Measurements from ENCODE around the gene PGLYRP3. TPM values are rescaled to one million over a fixed set of nuclear protein-coding genes. Genes with fewer than 3 reads are reported as not detected.

PGLYRP3 gene
- total and polyA plus RNA-seq, 9 of the 15 experiments (the other 6 are each of a cell fraction or from before 2014, with no cell fraction given), result not detected

DNA sequence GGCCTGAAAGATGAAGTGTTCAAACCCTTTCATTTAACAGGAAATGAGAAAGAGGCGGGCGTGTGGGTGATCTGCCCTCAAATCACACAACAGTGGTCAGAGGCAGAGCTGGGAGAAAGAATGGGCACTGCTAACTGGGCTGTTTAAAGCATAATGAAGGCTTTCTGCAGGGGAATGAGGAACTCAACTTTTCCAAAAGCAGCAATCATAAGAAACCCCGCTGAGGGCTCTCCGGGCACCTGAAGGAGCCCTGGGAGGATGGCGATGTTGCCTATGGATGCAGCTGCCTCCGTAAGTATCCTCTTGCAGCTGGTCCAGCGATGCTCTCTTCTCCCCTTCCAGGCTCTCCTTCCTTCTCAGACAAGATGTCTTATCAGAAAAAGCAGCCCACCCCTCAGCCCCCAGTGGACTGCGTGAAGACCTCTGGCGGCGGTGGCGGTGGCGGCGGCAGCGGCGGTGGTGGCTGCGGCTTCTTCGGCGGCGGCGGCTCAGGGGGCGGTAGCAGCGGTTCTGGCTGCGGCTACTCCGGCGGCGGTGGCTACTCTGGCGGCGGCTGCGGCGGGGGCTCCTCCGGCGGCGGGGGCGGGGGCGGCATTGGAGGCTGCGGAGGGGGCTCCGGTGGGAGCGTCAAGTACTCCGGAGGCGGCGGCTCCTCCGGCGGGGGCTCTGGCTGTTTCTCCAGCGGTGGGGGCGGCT lies 52.0 kb downstream of the PGLYRP3 start (continued):
- TF ChIP-seq, protein P1, sequence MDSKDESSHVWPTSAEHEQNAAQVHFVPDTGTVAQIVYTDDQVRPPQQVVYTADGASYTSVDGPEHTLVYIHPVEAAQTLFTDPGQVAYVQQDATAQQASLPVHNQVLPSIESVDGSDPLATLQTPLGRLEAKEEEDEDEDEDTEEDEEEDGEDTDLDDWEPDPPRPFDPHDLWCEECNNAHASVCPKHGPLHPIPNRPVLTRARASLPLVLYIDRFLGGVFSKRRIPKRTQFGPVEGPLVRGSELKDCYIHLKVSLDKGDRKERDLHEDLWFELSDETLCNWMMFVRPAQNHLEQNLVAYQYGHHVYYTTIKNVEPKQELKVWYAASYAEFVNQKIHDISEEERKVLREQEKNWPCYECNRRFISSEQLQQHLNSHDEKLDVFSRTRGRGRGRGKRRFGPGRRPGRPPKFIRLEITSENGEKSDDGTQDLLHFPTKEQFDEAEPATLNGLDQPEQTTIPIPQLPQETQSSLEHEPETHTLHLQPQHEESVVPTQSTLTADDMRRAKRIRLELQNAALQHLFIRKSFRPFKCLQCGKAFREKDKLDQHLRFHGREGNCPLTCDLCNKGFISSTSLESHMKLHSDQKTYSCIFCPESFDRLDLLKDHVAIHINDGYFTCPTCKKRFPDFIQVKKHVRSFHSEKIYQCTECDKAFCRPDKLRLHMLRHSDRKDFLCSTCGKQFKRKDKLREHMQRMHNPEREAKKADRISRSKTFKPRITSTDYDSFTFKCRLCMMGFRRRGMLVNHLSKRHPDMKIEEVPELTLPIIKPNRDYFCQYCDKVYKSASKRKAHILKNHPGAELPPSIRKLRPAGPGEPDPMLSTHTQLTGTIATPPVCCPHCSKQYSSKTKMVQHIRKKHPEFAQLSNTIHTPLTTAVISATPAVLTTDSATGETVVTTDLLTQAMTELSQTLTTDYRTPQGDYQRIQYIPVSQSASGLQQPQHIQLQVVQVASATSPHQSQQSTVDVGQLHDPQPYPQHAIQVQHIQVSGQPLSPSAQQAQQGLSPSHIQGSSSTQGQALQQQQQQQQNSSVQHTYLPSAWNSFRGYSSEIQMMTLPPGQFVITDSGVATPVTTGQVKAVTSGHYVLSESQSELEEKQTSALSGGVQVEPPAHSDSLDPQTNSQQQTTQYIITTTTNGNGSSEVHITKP (IDR thresholded peaks at IDR 0.05; ENCODE audit: partially characterized antibody), result no peak
- no peak for TF ChIP-seq GTF2A2 (tag; IDR thresholded peaks at IDR 0.05)

DNA sequence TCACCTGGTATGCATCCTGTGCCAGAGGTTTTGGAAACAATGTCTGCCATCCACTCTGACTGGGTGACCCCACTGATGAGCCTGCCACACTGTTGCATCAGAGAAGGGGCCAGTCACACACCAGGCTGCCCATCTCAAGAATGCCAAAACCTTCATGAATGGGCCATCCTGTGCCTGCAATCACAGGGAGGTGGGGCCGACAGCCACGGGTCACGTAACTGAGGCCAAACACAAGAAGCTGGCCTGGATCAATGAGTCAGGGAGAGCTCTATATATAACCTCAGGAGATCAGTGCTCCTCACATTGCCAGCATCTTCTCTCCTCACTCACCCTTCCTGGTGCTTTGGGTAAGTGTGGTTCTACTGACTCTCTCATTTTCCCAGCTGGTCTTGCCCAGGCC lies 53.4 kb downstream of the PGLYRP3 start, which contains the start of gene LORICRIN:
Gene LORICRIN (plus strand): TSS at position 301 of the 400 bp plus-strand sequence. CDS start 1,263 bp downstream, outside the sequence.
- H3K27me3 ChIP-seq (ENCODE audit: control insufficient read depth in 2 of 2, insufficient read depth in 2 of 2, low read length in 2 of 2), result peaks cover 33 to 49% of the 10 kb centered on the region in 2 experiments
- BruUV-seq (replicated peaks), result no TSS peak
- no peak within 1 kb of the TSS for H3K9ac ChIP-seq (ENCODE audit: insufficient read depth in 1 of 2, low read depth in 2 of 2, low read length in 2 of 2)
- no peak for DNase-seq (ENCODE audit: extremely low read depth in 1 of 4, low spot score in 3 of 4)
- peaks cover 0 to 8% of the 10 kb centered on the region in 2 experiments; a peak in 2 of 5 replicates for H3K4me1 ChIP-seq (replicated peaks in 1 of 2; ENCODE audit: control insufficient read depth in 2 of 2, insufficient read depth in 2 of 2, low read length in 2 of 2)
- POLR2A ChIA-PET, result no interaction called here
- ATAC-seq, result no peak
- no peak within 1 kb of the TSS for H3K27ac ChIP-seq (ENCODE audit: extremely low read depth, low read depth, low read length)
- no peak for TF ChIP-seq KAT7 (CRISPR knock-in tag; IDR thresholded peaks at IDR 0.05; ENCODE audit: borderline replicate concordance)
- no peak for TF ChIP-seq ZNF224 (CRISPR knock-in tag; IDR thresholded peaks at IDR 0.05)
- no peak for TF ChIP-seq ZNF12 (CRISPR knock-in tag; IDR thresholded peaks at IDR 0.05)
- no peak for TF ChIP-seq FOXJ3 (CRISPR knock-in tag; IDR thresholded peaks at IDR 0.05)
- TF ChIP-seq POLR2G (IDR thresholded peaks at IDR 0.05; ENCODE audit: low read depth, low read length), result no peak
- TF ChIP-seq, protein P2, sequence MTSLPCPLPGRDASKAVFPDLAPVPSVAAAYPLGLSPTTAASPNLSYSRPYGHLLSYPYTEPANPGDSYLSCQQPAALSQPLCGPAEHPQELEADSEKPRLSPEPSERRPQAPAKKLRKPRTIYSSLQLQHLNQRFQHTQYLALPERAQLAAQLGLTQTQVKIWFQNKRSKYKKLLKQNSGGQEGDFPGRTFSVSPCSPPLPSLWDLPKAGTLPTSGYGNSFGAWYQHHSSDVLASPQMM (CRISPR knock-in tag; IDR thresholded peaks at IDR 0.05), result no peak
- no peak for TF ChIP-seq ZNF695 (CRISPR knock-in tag; IDR thresholded peaks at IDR 0.05)
- TF ChIP-seq FOSL1 (tag; conservative IDR thresholded peaks at IDR 0.05), result no peak
- TF ChIP-seq SNRNP70 (optimal IDR thresholded peaks at IDR 0.05; ENCODE audit: low read depth, low read length), result no peak
- TF ChIP-seq POU5F1 (IDR thresholded peaks at IDR 0.05; ENCODE audit: borderline replicate concordance, low read depth, low read length, partially characterized antibody), result no peak
- no peak for TF ChIP-seq CREBBP (IDR thresholded peaks at IDR 0.05; ENCODE audit: low read depth, low read length)
- no peak for TF ChIP-seq SIX5 (IDR thresholded peaks at IDR 0.05; ENCODE audit: borderline replicate concordance in 1 of 2, insufficient read depth in 1 of 2, low read depth in 1 of 2, low read length in 2 of 2)
- TF ChIP-seq ZNF41 (CRISPR knock-in tag; conservative IDR thresholded peaks at IDR 0.05), result no peak
- no peak for TF ChIP-seq GABPB1 (CRISPR knock-in tag; IDR thresholded peaks at IDR 0.05)
- no peak for TF ChIP-seq HDGF (IDR thresholded peaks at IDR 0.05)
- no peak within 1 kb of the TSS for H3K4me2 ChIP-seq (ENCODE audit: insufficient read depth, low read length)
- CTCF ChIA-PET (ENCODE audit: low intra/inter-chr PET ratio), result no interaction called here
- intact Hi-C loops (cut with micrococcal nuclease), result no loop called here
- H3K4me3 ChIP-seq, result no peak within 1 kb of the TSS
- no peaks in the 10 kb centered on the region for H3K9me3 ChIP-seq (replicated peaks; ENCODE audit: control insufficient read depth, insufficient read depth, low read depth, low read length)
- no peak within 1 kb of the TSS for H2AFZ ChIP-seq (ENCODE audit: low read depth, low read length)
- in situ Hi-C loops (cut with MboI), result no loop called here
- no peak for FAIRE-seq
- H4K20me1 ChIP-seq (replicated peaks; ENCODE audit: control insufficient read depth, insufficient read depth, low read length), result no peaks in the 10 kb centered on the region; the same call in 1 of the 2 replicates
- H3K36me3 ChIP-seq (ENCODE audit: control insufficient read depth, insufficient read depth, low read length), result no peaks in the 10 kb centered on the region
- no peaks in the 10 kb centered on the region for H3K9me1 ChIP-seq (ENCODE audit: control insufficient read depth, insufficient read depth, low read length)
- WGBS (ENCODE audit: insufficient coverage, low coverage, missing lambda C conversion rate), result 4% methylated on average over 3 of the region's 3 CpGs
- no peaks in the 10 kb centered on the region for H3K79me2 ChIP-seq (ENCODE audit: control insufficient read depth, insufficient read depth, low read length)

Measured in K562 (cell line).